Esophagus muscularis mucosa (tissue), 4 donors: ENCODE data around the gene PSMD10.

ENCODE experiments used
- EP300 ChIP-seq: sonication (generic); formaldehyde crosslinking; IDR thresholded peaks from one replicate; pipeline ENCODE4 v1.6.1; 2017; ENCODE audit warnings: antibody characterized with exemption
- POLR2A ChIP-seq: fragments of 450-650 bp; IDR thresholded peaks from one replicate; pipeline ENCODE4 v1.6.1; 2017; ENCODE audit warnings: antibody characterized with exemption, moderate library complexity, mild to moderate bottlenecking, low read depth
- TF ChIP-seq, protein P1 (sequence below), 3 experiments: fragments of 200-600 bp in 2 of 3; fragments of 450-650 bp in 1 of 3; sonication (generic) in 2 of 3; IDR thresholded peaks; one replicate each; pipeline ENCODE4 v1.5.1; 2017 to 2019; ENCODE audit warnings: antibody characterized with exemption in 3 of 3, mild to moderate bottlenecking in 2 of 3, moderate library complexity in 1 of 3

DNA sequence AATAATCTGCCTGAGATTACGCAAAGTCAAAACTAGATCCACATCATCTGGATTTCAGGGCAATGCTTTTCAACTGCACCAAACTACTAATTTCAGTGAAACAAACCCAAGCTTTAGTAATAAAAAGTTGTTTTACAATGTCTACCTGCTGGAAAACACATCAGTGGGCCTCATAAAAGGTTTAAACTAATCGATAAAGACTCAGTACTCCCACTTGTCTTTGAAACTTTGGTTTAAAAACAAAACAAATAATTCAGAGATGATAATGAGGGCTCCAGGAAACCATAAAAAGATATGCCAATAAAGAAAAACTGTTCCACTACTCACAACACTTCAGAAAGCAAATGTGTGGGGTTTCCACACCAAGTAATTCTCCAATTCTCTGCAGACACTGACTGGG is 10.2 kb downstream of the PSMD10 start:
- TF ChIP-seq, protein P1, sequence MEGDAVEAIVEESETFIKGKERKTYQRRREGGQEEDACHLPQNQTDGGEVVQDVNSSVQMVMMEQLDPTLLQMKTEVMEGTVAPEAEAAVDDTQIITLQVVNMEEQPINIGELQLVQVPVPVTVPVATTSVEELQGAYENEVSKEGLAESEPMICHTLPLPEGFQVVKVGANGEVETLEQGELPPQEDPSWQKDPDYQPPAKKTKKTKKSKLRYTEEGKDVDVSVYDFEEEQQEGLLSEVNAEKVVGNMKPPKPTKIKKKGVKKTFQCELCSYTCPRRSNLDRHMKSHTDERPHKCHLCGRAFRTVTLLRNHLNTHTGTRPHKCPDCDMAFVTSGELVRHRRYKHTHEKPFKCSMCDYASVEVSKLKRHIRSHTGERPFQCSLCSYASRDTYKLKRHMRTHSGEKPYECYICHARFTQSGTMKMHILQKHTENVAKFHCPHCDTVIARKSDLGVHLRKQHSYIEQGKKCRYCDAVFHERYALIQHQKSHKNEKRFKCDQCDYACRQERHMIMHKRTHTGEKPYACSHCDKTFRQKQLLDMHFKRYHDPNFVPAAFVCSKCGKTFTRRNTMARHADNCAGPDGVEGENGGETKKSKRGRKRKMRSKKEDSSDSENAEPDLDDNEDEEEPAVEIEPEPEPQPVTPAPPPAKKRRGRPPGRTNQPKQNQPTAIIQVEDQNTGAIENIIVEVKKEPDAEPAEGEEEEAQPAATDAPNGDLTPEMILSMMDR (IDR thresholded peaks at IDR 0.05), result no peak
- TF ChIP-seq POLR2A (no peak), EP300 (no peak)
